ENCODE measurements around the gene SSBP3.

GRCh38 chr1:54287176-54287650 lies 119.0 kb downstream of the SSBP3 start:
- TF ChIP-seq ZNF274 (IDR thresholded peaks at IDR 0.05; ENCODE audit: low read depth, low read length) (no peak), YY1 (IDR thresholded peaks at IDR 0.05; ENCODE audit: insufficient read depth, insufficient read length) (no peak)
